ENCODE measurements around the gene PPP1R3D. TPM values are rescaled to one million over a fixed set of nuclear protein-coding genes. Genes with fewer than 3 reads are reported as not detected.
A peak's percentile ranks its signal among the peaks of the same experiment; 100 is the strongest.

The PPP1R3D gene, protein sequence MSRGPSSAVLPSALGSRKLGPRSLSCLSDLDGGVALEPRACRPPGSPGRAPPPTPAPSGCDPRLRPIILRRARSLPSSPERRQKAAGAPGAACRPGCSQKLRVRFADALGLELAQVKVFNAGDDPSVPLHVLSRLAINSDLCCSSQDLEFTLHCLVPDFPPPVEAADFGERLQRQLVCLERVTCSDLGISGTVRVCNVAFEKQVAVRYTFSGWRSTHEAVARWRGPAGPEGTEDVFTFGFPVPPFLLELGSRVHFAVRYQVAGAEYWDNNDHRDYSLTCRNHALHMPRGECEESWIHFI
- 5.5 and 6.8 TPM in 2 replicates for total RNA-seq

DNA sequence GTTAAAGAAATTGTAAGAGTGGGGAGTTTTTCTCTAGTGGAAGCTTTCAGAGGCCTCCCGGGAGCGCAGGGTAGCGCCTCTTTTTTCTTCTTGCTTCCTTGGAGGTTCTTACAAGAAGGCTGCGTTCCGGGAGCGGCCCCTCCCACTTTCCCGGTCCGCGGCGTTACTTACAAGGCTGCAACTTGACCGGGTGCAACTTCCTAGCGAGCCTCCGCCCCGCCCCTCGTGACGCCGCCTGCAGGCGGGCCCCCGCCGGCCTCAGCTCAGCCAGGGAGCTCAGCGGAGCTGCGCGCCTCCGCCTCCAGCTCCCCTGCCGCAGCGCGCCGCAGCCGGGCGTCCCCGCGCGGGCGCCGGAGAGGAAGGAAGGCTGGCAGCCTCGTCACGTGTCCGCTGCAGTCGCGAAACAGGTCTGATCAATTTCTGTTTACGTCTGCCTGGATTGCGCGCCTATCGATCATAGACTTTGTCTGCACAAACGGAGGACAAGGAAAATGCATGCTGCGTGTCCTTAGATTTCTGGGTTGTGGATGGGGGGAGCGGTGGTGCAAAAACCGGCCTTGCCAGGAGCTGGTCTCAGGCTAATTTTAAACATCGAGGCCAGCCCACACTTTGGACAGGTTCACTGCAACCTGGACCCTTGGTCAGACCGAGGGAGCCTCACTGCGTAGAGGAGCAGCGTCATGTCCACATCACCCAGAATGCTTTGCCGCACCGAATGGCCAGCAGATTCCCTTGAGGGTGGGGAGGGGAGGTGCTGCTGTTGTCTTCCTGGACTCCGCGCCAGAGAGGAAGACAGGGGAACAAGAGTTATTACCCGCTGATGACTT is at the start of gene PPP1R3D, which contains the start of gene FAM217B:
Gene PPP1R3D, minus strand, starts transcription at position 177 of the 827 bp plus-strand sequence. CDS start 374 bp downstream, outside the sequence.
Gene FAM217B, plus strand, starts transcription at position 261 of the 827 bp plus-strand sequence. CDS start 3,555 bp downstream, outside the sequence.
- Histone ChIP-seq H3K4me3 (ENCODE audit: low read depth, low read length) (peak within 1 kb of the TSS; percentile 66), H3K36me3 (ENCODE audit: control insufficient read depth, insufficient read depth, low read length) (no peaks in the 10 kb centered on the region), H3K27me3 (ENCODE audit: control insufficient read depth, insufficient read depth, low read length) (no peaks in the 10 kb centered on the region)
- DNase-seq (ENCODE audit: low read depth) = peak; percentile 91
- TF ChIP-seq, protein P1, sequence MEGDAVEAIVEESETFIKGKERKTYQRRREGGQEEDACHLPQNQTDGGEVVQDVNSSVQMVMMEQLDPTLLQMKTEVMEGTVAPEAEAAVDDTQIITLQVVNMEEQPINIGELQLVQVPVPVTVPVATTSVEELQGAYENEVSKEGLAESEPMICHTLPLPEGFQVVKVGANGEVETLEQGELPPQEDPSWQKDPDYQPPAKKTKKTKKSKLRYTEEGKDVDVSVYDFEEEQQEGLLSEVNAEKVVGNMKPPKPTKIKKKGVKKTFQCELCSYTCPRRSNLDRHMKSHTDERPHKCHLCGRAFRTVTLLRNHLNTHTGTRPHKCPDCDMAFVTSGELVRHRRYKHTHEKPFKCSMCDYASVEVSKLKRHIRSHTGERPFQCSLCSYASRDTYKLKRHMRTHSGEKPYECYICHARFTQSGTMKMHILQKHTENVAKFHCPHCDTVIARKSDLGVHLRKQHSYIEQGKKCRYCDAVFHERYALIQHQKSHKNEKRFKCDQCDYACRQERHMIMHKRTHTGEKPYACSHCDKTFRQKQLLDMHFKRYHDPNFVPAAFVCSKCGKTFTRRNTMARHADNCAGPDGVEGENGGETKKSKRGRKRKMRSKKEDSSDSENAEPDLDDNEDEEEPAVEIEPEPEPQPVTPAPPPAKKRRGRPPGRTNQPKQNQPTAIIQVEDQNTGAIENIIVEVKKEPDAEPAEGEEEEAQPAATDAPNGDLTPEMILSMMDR (IDR thresholded peaks at IDR 0.05; ENCODE audit: insufficient read depth, low read length, poor library complexity, severe bottlenecking) = no peak

DNA sequence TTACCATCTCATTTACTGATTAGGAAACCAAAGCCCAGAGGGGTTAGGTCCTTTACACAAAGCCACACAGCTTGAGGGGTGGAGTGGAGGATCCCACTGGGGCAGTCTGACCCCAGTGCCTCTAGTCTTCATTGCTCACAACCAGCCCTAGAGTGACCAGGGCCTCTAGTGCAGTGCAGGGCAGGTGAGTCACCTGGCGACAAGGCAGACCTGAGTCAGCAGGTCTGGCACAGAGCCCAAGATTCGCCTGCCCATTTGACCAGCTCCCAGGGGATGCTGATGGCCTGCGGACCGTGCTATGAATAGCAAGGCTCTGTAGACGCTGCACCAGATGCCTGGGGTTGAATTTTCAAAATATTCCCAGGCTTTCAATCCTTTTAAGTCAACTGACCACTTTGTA is 48.0 kb upstream of the PPP1R3D start:
- peak; percentile 63 for DNase-seq (ENCODE audit: low read depth)
- no peaks in the 10 kb centered on the region for H3K27me3 ChIP-seq (ENCODE audit: control insufficient read depth, insufficient read depth, low read length)
- no peaks in the 10 kb centered on the region for H3K36me3 ChIP-seq (ENCODE audit: control insufficient read depth, insufficient read depth, low read length)
- TF ChIP-seq, protein P1 (IDR thresholded peaks at IDR 0.05; ENCODE audit: insufficient read depth, low read length, poor library complexity, severe bottlenecking) = no peak
- H3K4me3 ChIP-seq (ENCODE audit: low read depth, low read length) = no peak overlapping the region

DNA sequence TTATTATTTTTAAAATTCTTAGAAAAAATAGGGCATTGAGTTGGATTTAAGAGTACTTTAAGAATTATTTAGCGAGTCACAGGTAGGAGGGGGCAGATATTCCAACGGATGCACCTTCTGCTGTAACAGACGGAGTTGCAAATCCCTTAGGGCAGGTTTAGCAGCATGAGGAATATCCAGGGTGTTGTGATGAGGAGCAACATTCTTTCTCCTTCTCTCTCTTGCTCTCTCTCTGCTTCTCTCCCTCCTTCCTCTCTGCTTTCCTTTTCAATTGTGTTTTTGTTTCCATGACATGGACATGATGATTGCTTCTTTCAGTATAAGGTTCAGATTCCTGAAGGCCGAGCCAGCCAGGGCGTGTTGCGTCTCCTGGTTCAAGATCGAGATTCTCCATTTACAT is 47.0 kb upstream of the PPP1R3D start:
- DNase-seq (ENCODE audit: low read depth) = no peak
- Histone ChIP-seq H3K4me3 (ENCODE audit: low read depth, low read length) (no peak overlapping the region), H3K36me3 (ENCODE audit: control insufficient read depth, insufficient read depth, low read length) (no peaks in the 10 kb centered on the region), H3K27me3 (ENCODE audit: control insufficient read depth, insufficient read depth, low read length) (no peaks in the 10 kb centered on the region)
- TF ChIP-seq, protein P1 (IDR thresholded peaks at IDR 0.05; ENCODE audit: insufficient read depth, low read length, poor library complexity, severe bottlenecking) = no peak

DNA sequence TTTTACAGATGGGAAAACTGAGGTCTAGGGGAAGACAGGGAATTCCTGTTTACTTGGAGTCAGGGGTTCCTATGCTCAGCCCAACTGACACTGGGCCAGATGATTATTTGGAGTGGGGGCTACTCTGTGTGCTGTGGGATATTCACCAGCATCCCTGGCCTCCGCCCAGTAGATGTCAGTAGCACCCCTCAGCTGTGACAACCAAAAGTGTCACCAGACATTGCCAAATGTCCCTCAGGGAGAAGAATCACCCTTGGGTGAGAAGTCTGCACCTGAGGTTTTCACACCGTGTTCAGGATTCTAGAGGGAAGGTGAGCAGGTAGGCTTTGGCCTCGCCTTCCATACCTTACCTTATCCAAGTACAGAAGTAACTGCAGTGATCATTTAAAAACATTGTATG is 45.8 kb upstream of the PPP1R3D start:
- no peaks in the 10 kb centered on the region for H3K27me3 ChIP-seq (ENCODE audit: control insufficient read depth, insufficient read depth, low read length)
- TF ChIP-seq, protein P1 (IDR thresholded peaks at IDR 0.05; ENCODE audit: insufficient read depth, low read length, poor library complexity, severe bottlenecking) = no peak
- no peak overlapping the region for H3K4me3 ChIP-seq (ENCODE audit: low read depth, low read length)
- no peaks in the 10 kb centered on the region for H3K36me3 ChIP-seq (ENCODE audit: control insufficient read depth, insufficient read depth, low read length)
- no peak for DNase-seq (ENCODE audit: low read depth)

DNA sequence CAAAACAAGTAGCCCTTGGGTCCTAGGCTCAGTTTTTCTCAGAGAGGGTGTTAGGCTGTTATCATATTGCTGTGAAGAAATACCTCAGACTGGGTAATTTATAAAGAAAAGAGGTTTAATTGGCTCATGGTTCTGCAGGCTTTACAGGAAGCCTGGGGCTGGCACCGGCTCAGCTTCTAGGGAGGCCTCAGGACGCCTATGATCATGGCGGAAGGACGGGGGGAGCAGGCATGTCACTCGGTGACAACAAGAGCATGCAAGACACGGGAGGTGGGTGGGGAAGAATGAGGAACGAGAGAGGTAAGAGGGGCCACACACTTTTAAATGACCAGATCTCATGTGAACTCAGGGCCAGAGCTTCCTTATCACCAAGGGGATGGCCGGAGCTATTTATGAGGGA is 45.1 kb upstream of the PPP1R3D start:
- Histone ChIP-seq H3K27me3 (ENCODE audit: control insufficient read depth, insufficient read depth, low read length) (no peaks in the 10 kb centered on the region), H3K36me3 (ENCODE audit: control insufficient read depth, insufficient read depth, low read length) (no peaks in the 10 kb centered on the region), H3K4me3 (ENCODE audit: low read depth, low read length) (no peak overlapping the region)
- no peak for DNase-seq (ENCODE audit: low read depth)
- TF ChIP-seq, protein P1 (IDR thresholded peaks at IDR 0.05; ENCODE audit: insufficient read depth, low read length, poor library complexity, severe bottlenecking) = no peak
